Motor neuron (in vitro differentiated cells): ENCODE measurements around the gene RIPK1. TPM values are rescaled to one million over a fixed set of nuclear protein-coding genes. Genes with fewer than 3 reads are reported as not detected.
"Not testable (repeated sequence)": the region's sequence is repeated elsewhere in the genome, so short reads cannot be mapped to it uniquely, and the experiment has no call there.

Experiments
- ATAC-seq, 8 experiments: fragments of 200-7000 bp; cut with Tn5 transposase; replicated peaks in 6 of 8; 2 replicates each; pipeline ENCODE4 v1.8.0; 2021; ENCODE audit warnings: mild to moderate bottlenecking in 8 of 8, moderate library complexity in 8 of 8
- H3K27ac ChIP-seq, 2 donors: fragments of 250-450 bp; sonication (Bioruptor Pico); 2 replicates each; pipeline ENCODE4 v1.9.0; 2021; ENCODE audit warnings: antibody characterized with exemption in 2 of 2, mild to moderate bottlenecking in 2 of 2, moderate library complexity in 1 of 2
- H3K4me1 ChIP-seq, 2 donors: fragments of 250-450 bp; sonication (Bioruptor Pico); replicated peaks in 1 of 2; 2 replicates each; pipeline ENCODE4 v1.6.1; 2021; ENCODE audit warnings: antibody characterized with exemption in 2 of 2, mild to moderate bottlenecking in 2 of 2, moderate library complexity in 1 of 2
- H3K4me3 ChIP-seq, 5 donors: fragments of 250-450 bp; sonication (Bioruptor Pico); 2 replicates each; pipeline ENCODE4 v1.9.0; 2021; ENCODE audit warnings: antibody characterized with exemption in 5 of 5, mild to moderate bottlenecking in 5 of 5, moderate library complexity in 4 of 5
- WGBS, 10 experiments: fragments of 450-650 bp; shearing (Covaris generic); methylation state at CpG; one replicate each; pipeline ENCODE4 v1.0.0; 2022; 5-methylcytosine and 5-hydroxymethylcytosine counted together
- in situ Hi-C, 9 experiments: fragments of 400-800 bp; cut with MboI; loops; one replicate each; pipeline ENCODE4 v1.15.0; 2021; ENCODE audit warnings: low sequenced_read_pairs in 9 of 9, low pct_unique_long_range_greater_than_20kb in 2 of 9; ENCODE audit not compliant: unreplicated experiment in 9 of 9
- total RNA-seq, 8 experiments: library from RNA; unstranded; fragments of 300-600 nt; gene quantifications; 2 replicates each; pipeline versions ENCODE4 v1.2.3 to v1.2.4, GENCODE V29; 2022

The RIPK1 gene
- total RNA-seq, 8 experiments from 2014 or later = 2.3 to 17.9 (median 11.8) TPM

GRCh38 chr6:3135668-3136291, 67.5 kb downstream of the RIPK1 start:
- Histone ChIP-seq H3K27ac (no peak overlapping the region), H3K4me1 (no peaks in the 10 kb centered on the region), H3K4me3 (no peak overlapping the region)
- no peak for ATAC-seq
- in situ Hi-C loops = loop anchor here in 2 of 9 experiments (25.0 kb wide), 3 partner anchors 102 to 602 kb away; partner anchors contain the start of genes PSMG4 (in 1 of the 2) and TUBB2B (in 1 of the 2)
- WGBS, 10 experiments = 79 to 100% (median 87%) methylated on average over 3 to 13 of the region's 13 CpGs

- Histone ChIP-seq H3K4me3 (no peak overlapping the region), H3K27ac (no peak overlapping the region), H3K4me1 (no peaks in the 10 kb centered on the region)
- WGBS, 10 experiments = 11 to 90% (median 75%) methylated on average over 2 to 7 of the region's 8 CpGs
- ATAC-seq = peak in 5 of 8 experiments; percentile 17 to 85 (median 76)
- in situ Hi-C loops = loop anchor here in 2 of 9 experiments (25.0 kb wide), 3 partner anchors 101 to 601 kb away; partner anchors contain the start of genes PSMG4 (in 1 of the 2) and TUBB2B (in 1 of the 2)
Measured at GRCh38 chr6:3136292-3137011, 68.2 kb downstream of the RIPK1 start.

GRCh38 chr6:3137057-3137777, 68.9 kb downstream of the RIPK1 start:
- H3K27ac ChIP-seq = no peak overlapping the region
- no peak overlapping the region for H3K4me3 ChIP-seq
- peak in 2 of 8 experiments; percentile 11 to 45 for ATAC-seq
- no peaks in the 10 kb centered on the region for H3K4me1 ChIP-seq
- in situ Hi-C loops = loop anchor here in 2 of 9 experiments (25.0 kb wide), 3 partner anchors 100 to 600 kb away; partner anchors contain the start of genes PSMG4 (in 1 of the 2) and TUBB2B (in 1 of the 2)
- 49 to 100% (median 89%) methylated on average over 1 to 9 of the region's 12 CpGs; no CpG with 5 or more reads in 1 of the 10 experiments for WGBS, 10 experiments

GRCh38 chr6:3137873-3138272, 69.6 kb downstream of the RIPK1 start:
- H3K4me3 ChIP-seq, ATAC-seq, H3K27ac ChIP-seq, H3K4me1 ChIP-seq: not testable (repeated sequence)
- in situ Hi-C loops = loop anchor here in 2 of 9 experiments (25.0 kb wide), 3 partner anchors 99 to 599 kb away; partner anchors contain the start of genes PSMG4 (in 1 of the 2) and TUBB2B (in 1 of the 2)
- 50 to 100% (median 89%) methylated on average over 1 to 6 of the region's 6 CpGs for WGBS, 10 experiments

- no peak for ATAC-seq
- in situ Hi-C loops = loop anchor here in 2 of 9 experiments (25.0 kb wide), 3 partner anchors 99 to 599 kb away; partner anchors contain the start of genes PSMG4 (in 1 of the 2) and TUBB2B (in 1 of the 2)
- H3K4me3 ChIP-seq = no peak overlapping the region
- no peak overlapping the region for H3K27ac ChIP-seq
- peaks cover 0 to 6% of the 10 kb centered on the region in 2 donors for H3K4me1 ChIP-seq
- WGBS, 10 experiments = 0 to 92% (median 67%) methylated on average over 1 of the region's 1 CpG; no CpG with 5 or more reads in 3 of the 10 experiments
Measured at GRCh38 chr6:3138341-3138740, 70.0 kb downstream of the RIPK1 start.

- WGBS, 10 experiments = 33 to 93% (median 70%) methylated on average over 1 to 13 of the region's 14 CpGs; no CpG with 5 or more reads in 2 of the 10 experiments
- in situ Hi-C loops = loop anchor here in 2 of 9 experiments (25.0 kb wide), 3 partner anchors 98 to 598 kb away; partner anchors contain the start of genes PSMG4 (in 1 of the 2) and TUBB2B (in 1 of the 2)
- Histone ChIP-seq H3K4me1 (peaks cover 0 to 11% of the 10 kb centered on the region in 2 donors), H3K4me3 (no peak overlapping the region), H3K27ac (no peak overlapping the region)
- ATAC-seq = peak; percentile 4 to 93 (median 55)
Measured at GRCh38 chr6:3139090-3139903, 71.0 kb downstream of the RIPK1 start.

GRCh38 chr6:3140201-3140600, 71.9 kb downstream of the RIPK1 start:
- 67 to 100% (median 94%) methylated on average over 1 to 20 of the region's 20 CpGs for WGBS, 10 experiments
- H3K27ac ChIP-seq = no peak overlapping the region
- ATAC-seq = no peak
- H3K4me3 ChIP-seq = no peak overlapping the region
- H3K4me1 ChIP-seq = peaks cover 0 to 11% of the 10 kb centered on the region in 2 donors
- in situ Hi-C loops = loop anchor here in 2 of 9 experiments (25.0 kb wide), 3 partner anchors 97 to 597 kb away; partner anchors contain the start of genes PSMG4 (in 1 of the 2) and TUBB2B (in 1 of the 2)

- Histone ChIP-seq H3K4me1 (peaks cover 0 to 11% of the 10 kb centered on the region in 2 donors), H3K4me3 (no peak overlapping the region), H3K27ac (peak overlapping the region in 1 of 2 donors; percentile 39)
- in situ Hi-C loops = loop anchor here in 2 of 9 experiments (25.0 kb wide), 3 partner anchors 95 to 595 kb away; partner anchors contain the start of genes PSMG4 (in 1 of the 2) and TUBB2B (in 1 of the 2)
- no peak for ATAC-seq
Measured at GRCh38 chr6:3142536-3142935, 74.2 kb downstream of the RIPK1 start.

- H3K4me1 ChIP-seq = peaks cover 0 to 11% of the 10 kb centered on the region in 2 donors
- 48 to 100% (median 68%) methylated on average over 1 to 6 of the region's 6 CpGs; no CpG with 5 or more reads in 3 of the 10 experiments for WGBS, 10 experiments
- no peak overlapping the region for H3K4me3 ChIP-seq
- peak overlapping the region in 1 of 2 donors; percentile 39 for H3K27ac ChIP-seq
- in situ Hi-C loops = loop anchor here in 2 of 9 experiments (25.0 kb wide), 3 partner anchors 94 to 594 kb away; partner anchors contain the start of genes PSMG4 (in 1 of the 2) and TUBB2B (in 1 of the 2)
- ATAC-seq = peak in 2 of 8 experiments; percentile 71 to 83
Measured at GRCh38 chr6:3143158-3143557, 74.9 kb downstream of the RIPK1 start.

- Histone ChIP-seq H3K4me1 (peaks cover 0 to 11% of the 10 kb centered on the region in 2 donors), H3K27ac (no peak overlapping the region), H3K4me3 (no peak overlapping the region)
- in situ Hi-C loops = loop anchor here in 2 of 9 experiments (25.0 kb wide), 3 partner anchors 93 to 593 kb away; partner anchors contain the start of genes PSMG4 (in 1 of the 2) and TUBB2B (in 1 of the 2)
- no peak for ATAC-seq
- WGBS, 10 experiments = 40 to 100% (median 88%) methylated on average over 1 to 5 of the region's 8 CpGs; no CpG with 5 or more reads in 3 of the 10 experiments
Measured at GRCh38 chr6:3144571-3144970, 76.3 kb downstream of the RIPK1 start.
